Right lobe of liver (tissue), 4 donors: Measurements from ENCODE around the gene EXD1.

ENCODE experiments used
- CTCF ChIP-seq, 4 donors: fragments of 200-600 bp in 3 of 4; fragments of 450-650 bp in 1 of 4; IDR thresholded peaks; one replicate each; pipeline versions ENCODE4 v1.5.1 to v1.8.0; 2016 to 2022; ENCODE audit warnings: antibody characterized with exemption in 4 of 4, mild to moderate bottlenecking in 2 of 4
- POLR2A ChIP-seq: fragments of 450-650 bp; IDR thresholded peaks from one replicate; pipeline ENCODE4 v1.6.1; 2017; ENCODE audit warnings: antibody characterized with exemption, mild to moderate bottlenecking
- donor health status: DM: no; HTN: no; CAD: no.
- donor health status: DM: no; HTN: no; CAD: no.
- donor health status: DM: no; HTN: yes; CAD: no.

GRCh38 chr15:41161336-41161735 is 69.2 kb downstream of the EXD1 start:
- no peak for TF ChIP-seq POLR2A
- no peak for TF ChIP-seq CTCF (IDR thresholded peaks at IDR 0.05)
